GM18858 (cell line): ENCODE measurements around the gene SSC5D.
"Not testable (repeated sequence)": the region's sequence is repeated elsewhere in the genome, so short reads cannot be mapped to it uniquely, and the experiment has no call there.

ENCODE experiments used
- ATAC-seq: cut with Tn5 transposase; IDR thresholded peaks from one replicate; pipeline ENCODE4 v1.9.1; 2021; ENCODE audit not compliant: unreplicated experiment

The SSC5D gene

DNA sequence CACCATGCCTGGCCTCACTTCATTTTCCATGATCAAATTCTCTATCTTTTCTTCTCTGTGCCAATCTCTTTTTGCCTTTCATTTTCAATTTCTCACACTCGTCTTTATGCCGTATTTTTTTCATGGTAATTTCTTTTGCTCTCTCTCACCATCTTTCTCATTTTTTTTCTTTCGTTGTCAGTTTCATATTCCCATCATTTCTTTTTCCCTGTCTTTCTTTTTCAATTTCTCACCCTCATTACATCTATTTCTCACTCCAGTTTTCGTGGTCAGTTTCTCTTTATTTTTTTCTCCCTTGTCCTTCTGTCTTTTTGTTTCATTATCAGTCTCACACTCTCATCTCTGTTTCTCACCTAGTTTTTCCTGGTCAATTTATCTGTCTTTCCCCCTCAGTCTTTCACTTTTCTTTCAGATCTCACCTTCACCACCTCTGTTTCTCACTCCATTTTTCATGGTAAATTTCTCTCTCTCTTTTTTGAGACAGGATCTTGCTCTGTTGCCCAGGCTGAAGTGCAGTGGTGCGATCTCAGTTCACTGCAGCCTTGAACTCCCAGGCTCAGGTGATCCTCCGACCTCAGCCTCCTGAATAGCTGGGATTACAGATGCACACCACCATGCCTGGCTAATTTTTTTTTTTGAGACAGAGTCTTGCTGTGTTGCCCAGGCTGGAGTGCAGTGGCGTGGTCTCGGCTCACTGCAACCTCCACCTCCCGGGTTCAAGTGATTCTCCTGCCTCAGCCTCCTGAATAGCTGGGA is 14.1 kb downstream of the SSC5D start:
- ATAC-seq, result no peak

- no peak for ATAC-seq
Measured at GRCh38 chr19:55503157-55503501, 14.9 kb downstream of the SSC5D start.

DNA sequence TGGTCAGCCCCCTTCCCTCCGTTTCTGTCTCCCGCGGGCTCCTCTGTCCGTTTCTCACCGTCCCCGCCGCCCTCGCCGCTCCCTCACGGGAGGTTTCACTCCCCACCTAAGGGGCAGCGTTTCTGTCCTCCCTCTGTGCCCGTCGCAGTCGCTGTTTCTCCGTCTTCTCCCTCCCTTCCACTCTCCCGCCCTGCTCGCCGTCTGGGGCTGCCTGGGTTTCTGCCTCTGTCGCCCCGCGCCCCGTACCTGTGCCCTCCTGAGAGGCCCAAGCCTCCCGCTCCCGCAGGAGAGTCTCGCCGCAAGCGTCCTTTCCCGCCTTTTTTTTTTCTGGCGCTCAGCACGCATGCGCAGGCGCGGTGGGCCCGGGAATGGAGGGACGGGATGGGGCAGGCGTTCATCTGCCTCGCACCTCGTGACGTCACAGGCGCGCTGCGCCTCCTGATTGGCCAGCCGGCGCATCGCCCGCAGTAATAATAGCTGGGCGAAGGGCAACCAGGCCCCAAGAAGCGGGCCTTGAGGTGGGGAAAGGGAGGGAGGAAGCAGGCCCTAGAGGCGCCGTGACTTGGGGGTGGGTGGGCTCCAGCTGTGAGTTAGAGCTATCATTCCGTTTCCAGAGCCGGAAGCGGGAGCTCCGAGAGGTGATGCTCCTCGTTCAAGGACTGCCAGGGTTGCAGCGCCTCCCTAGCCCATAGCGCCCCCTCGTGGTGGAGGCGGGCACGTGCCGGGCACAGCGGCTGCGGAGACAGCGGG is 15.4 kb downstream of the SSC5D start:
- ATAC-seq, result peak; percentile 83

DNA sequence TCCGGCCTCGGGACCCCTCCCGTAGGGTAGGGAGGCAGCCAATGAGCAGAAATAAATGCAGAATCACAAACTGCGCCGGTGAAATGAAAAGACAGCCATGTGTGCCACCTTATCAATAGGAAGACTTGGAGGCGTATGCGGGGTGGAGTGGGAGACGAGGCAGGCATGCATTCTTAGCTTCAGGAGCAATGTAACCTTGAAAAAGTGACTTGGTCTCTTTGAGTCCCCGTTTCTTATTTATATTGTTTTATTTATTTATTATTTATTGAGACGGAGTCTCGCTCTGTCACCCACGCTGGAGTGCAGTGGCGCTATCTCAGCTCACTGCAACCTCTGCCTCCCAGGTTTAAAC is 16.0 kb downstream of the SSC5D start:
- ATAC-seq, result no peak

GRCh38 chr19:55504981-55505380 is 16.7 kb downstream of the SSC5D start:
- ATAC-seq, result no peak

DNA sequence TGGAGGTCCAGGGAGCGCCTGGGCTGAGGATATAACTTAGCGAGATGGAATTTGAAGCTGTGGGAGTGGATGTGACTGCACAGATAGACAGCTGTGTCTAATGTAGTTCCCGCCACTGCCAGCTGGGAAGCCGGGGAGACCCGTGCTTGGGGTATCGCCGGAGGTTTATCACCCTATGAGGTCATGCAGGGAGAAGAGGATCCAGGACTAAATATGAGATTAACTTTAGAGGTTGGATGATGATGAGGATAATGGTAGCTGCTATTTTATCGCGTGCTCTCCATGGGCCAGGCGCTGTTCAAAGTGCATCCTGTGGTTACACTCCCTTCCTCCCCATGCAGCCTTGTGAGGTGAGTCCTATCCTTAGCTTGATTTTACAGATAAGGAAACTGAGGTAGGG is 19.9 kb downstream of the SSC5D start:
- ATAC-seq, result no peak

GRCh38 chr19:55516878-55517620 is 28.8 kb downstream of the SSC5D start:
- peak; percentile 86 for ATAC-seq

GRCh38 chr19:55519451-55520311 is 31.4 kb downstream of the SSC5D start:
- ATAC-seq, result no peak

DNA sequence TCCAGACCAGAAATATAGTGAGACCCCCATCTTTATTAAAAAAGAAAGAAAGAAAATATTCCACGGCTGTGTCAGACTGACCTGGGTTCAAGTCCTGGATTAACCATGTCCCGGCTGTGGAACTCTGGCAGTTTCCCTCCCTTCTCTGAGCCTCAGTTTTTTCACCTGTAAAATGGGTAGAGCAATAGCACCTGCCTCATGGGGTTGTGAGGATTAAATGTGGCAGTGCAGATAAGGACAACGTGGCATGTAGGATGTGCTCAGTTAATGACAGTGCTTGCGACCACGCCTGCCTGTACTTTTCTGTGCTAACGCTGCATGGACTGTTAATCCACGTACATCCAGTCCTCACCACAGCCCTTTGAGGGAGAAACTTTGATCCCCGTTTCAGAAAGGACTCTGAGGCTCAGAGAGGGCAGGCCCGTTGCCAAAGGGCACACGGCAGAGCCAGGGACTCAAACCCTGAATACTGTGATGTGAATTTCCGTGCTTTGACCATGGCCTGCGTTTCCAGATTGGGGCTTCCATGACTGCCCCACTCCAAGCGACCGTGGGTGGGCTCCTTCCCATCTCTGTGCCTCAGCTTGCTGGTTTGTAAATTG is 32.6 kb downstream of the SSC5D start:
- ATAC-seq, result no peak

- no peak for ATAC-seq
Measured at GRCh38 chr19:55525289-55526101, 37.3 kb downstream of the SSC5D start.

DNA sequence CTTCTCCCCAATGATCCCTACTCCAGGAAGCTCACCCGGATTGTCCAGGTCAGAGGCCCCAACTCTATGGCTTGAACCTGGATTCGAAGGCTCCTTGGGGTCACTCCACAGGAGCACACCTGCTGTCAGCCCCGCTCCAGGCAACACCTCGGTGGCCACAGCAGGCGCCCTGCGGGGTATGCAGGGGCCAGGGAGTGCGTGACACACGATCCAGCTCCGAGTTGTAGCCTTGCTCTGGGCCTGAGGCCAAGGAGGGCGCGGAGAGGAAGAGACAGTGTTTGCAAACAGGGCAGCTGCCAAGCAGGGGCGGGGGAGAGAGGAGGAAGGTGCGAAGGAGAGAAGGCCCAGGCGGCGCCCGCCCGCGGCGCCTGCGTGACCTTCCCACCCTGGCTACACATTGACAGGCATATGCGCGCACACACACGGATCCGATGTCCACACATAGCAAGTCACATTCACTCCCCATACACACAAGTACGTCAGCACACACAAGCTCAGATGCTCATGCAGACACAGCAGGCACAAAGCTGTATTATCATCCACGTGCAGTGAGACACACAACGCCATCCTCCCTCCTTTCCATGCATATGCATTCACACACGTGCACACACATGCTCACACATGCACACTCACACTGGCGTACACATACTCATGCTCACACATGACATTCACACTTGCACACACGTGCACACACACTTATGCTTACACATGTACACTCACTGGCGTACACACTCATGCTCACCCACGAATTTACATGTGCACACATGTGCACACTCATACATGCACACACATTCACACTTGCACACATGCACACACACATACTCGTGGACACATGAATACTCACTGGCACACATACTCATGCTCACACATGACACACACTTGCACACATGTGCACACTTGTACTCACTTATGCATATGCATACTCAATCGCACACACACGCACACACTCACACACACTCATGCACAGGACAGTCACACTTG is 38.3 kb downstream of the SSC5D start:
- ATAC-seq, result no peak

DNA sequence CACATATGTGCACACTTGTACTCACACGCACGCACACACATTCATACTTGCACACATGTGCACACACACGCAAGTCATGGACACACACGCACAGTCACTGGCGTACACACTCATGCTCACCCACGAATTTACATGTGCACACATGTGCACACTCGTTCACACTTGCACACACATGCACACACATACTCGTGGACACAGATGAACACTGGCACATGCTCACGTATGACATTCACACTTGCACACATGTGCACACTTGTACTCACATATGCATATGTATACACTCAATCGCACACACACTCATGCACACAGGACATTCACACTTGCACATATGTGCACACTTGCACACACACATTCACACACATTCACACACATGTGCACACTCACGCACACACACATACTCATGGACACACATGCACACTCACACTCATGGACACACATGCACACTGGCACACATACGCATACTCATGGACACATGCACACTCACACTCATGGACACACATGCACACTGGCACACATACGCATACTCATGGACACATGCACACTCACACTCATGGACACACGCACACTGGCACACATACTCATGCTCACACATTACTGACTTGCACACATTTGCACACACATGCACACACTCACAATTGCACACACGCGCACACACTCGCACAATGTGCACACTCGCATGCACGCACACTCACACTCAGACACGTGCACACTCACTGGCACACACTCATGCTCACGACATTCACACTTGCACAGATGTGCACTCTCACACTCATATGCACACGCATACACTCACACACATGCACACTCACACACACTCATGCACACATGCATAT is 39.2 kb downstream of the SSC5D start:
- no peak for ATAC-seq

- ATAC-seq, result no peak
Measured at GRCh38 chr19:55528030-55528803, 40.0 kb downstream of the SSC5D start.

DNA sequence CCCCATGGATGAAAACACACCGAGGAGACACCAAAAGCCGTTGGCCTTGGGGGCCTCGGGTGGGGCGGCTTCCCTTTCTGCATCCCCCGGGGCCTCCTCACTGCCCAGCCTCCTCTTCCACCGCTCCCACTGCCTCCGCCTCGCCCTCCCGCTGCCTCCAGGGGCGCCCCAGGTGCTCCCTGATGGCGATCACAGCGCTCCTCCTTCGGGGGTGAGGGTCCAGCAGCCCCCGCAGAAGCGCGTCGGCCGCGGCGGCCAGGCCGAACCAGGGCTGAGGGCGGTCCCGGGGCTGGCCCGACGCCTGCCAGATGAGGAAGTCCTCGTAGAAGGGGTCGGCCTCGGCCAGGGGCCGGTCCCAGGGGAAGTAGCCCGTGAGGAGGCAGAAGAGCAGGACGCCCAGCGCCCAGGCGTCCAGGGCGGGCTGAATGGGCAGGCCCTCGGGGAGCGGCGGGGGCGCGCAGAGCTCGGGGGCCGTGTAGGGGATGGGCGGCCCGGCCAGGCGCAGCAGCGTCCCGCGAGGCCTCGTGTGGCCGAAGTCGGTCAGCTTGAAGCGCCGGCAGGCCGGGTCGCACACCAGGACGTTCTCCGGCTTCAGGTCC is 41.5 kb downstream of the SSC5D start:
- ATAC-seq, result no peak

- ATAC-seq, result no peak
Measured at GRCh38 chr19:55530996-55531395, 42.8 kb downstream of the SSC5D start.

DNA sequence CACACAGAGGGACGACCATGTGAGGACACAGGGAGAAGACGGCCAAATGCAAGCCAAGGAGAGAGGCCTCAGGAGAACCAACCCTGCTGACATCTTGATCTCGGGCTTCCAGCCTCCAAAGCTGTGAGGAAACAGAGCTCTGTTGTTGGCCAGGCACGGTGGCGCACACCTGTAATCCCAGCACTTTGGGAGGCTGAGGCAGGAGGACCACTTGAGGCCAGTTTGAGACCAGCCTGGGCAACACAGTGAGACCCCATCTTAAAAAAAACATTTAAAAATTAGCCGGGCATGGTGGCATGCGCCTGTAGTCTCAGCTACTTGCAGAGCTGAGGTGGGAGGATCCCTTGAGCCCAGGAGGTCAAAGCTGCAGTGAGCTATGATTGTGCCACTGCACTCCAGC is 46.0 kb downstream of the SSC5D start:
- not testable (repeated sequence) for ATAC-seq
